ENCODE measurements around the gene RAB14.
A peak's percentile ranks its signal among the peaks of the same experiment; 100 is the strongest.
"Not testable (repeated sequence)": the region's sequence is repeated elsewhere in the genome, so short reads cannot be mapped to it uniquely, and the experiment has no call there.

Gene RAB14

GRCh38 chr9:121191235-121191634, 10.4 kb downstream of the RAB14 start:
- DNase-seq (ENCODE audit: low spot score), result no peak

- no peak for DNase-seq (ENCODE audit: low spot score)
Observed at GRCh38 chr9:121189660-121190059, 12.0 kb downstream of the RAB14 start.

- DNase-seq (ENCODE audit: low spot score), result no peak
Observed at GRCh38 chr9:121189006-121189405, 12.7 kb downstream of the RAB14 start.

GRCh38 chr9:121187636-121188305, 13.9 kb downstream of the RAB14 start:
- no peak for DNase-seq (ENCODE audit: low spot score)

- DNase-seq (ENCODE audit: low spot score), result no peak
Observed at GRCh38 chr9:121185774-121186403, 15.8 kb downstream of the RAB14 start.

GRCh38 chr9:121185178-121185745, 16.4 kb downstream of the RAB14 start:
- no peak for DNase-seq (ENCODE audit: low spot score)

- DNase-seq (ENCODE audit: low spot score), result no peak
Observed at GRCh38 chr9:121184463-121184862, 17.2 kb downstream of the RAB14 start.

GRCh38 chr9:121183666-121184423, 17.8 kb downstream of the RAB14 start:
- no peak for DNase-seq (ENCODE audit: low spot score)

- peak; percentile 21 for DNase-seq (ENCODE audit: low spot score)
Observed at GRCh38 chr9:121182989-121183388, 18.7 kb downstream of the RAB14 start.

GRCh38 chr9:121182101-121182836, 19.4 kb downstream of the RAB14 start:
- peak; percentile 43 for DNase-seq (ENCODE audit: low spot score)

- no peak for DNase-seq (ENCODE audit: low spot score)
Observed at GRCh38 chr9:121179930-121180681, 21.6 kb downstream of the RAB14 start.

GRCh38 chr9:121179373-121179721, 22.3 kb downstream of the RAB14 start:
- DNase-seq (ENCODE audit: low spot score), result not testable (repeated sequence)

- peak; percentile 69 for DNase-seq (ENCODE audit: low spot score)
Observed at GRCh38 chr9:121178676-121179372, 22.8 kb downstream of the RAB14 start.

GRCh38 chr9:121173501-121173900, 28.2 kb downstream of the RAB14 start:
- no peak for DNase-seq (ENCODE audit: low spot score)

- DNase-seq (ENCODE audit: low spot score), result no peak
Observed at GRCh38 chr9:121172726-121173487, 28.8 kb downstream of the RAB14 start.

GRCh38 chr9:121171236-121171635, 30.4 kb downstream of the RAB14 start:
- no peak for DNase-seq (ENCODE audit: low spot score)

GRCh38 chr9:121169094-121169601, 32.5 kb downstream of the RAB14 start:
- DNase-seq (ENCODE audit: low spot score), result no peak

- DNase-seq (ENCODE audit: low spot score), result no peak
Observed at GRCh38 chr9:121168052-121168451, 33.6 kb downstream of the RAB14 start.

GRCh38 chr9:121160025-121160424, 41.6 kb downstream of the RAB14 start:
- no peak for DNase-seq (ENCODE audit: low spot score)

GRCh38 chr9:121157939-121158338, 43.7 kb downstream of the RAB14 start:
- no peak for DNase-seq (ENCODE audit: low spot score)

Measured in kidney tubule cell (primary cell).